Endothelial cell of umbilical vein (primary cell): ENCODE measurements around the gene EDAR. TPM values are rescaled to one million over a fixed set of nuclear protein-coding genes. Genes with fewer than 3 reads are reported as not detected.

Experiments used
- BruUV-seq: library from RNA; stranded (reverse); fragments of 400-500 nt; replicated peaks from 2 replicates; lab custom pipeline; 2021; lab: Mats Ljungman, UMichigan
- CTCF ChIA-PET: fragments of 300-600, 350-600 bp; sonication (Branson Sonifier 250); formaldehyde crosslinking; loops from one replicate; lab custom pipeline; 2021; ENCODE audit warnings: antibody characterized with exemption, inconsistent platforms; lab: Charles Lee
- POLR2A ChIA-PET: fragments of 300-600, 350-600 bp; sonication (Branson Sonifier 250); formaldehyde crosslinking; loops from one replicate; lab custom pipeline; 2021; ENCODE audit warnings: antibody characterized with exemption, inconsistent platforms; lab: Charles Lee
- DNase-seq: peaks from one replicate; pipeline ENCODE4 v3.0.0-alpha.2; 2011; ENCODE audit warnings: low read depth, low spot score
- FAIRE-seq: peaks from 2 replicates; lab custom pipeline; 2011; peaks lifted over from hg19 to GRCh38; lab: Jason Lieb, UNC
- H2AFZ ChIP-seq: 2 replicates; pipeline ENCODE4 v1.6.0; 2012; ENCODE audit warnings: low read depth, low read length, control low read depth, inconsistent platforms
- H3K27ac ChIP-seq: 2 replicates; pipeline ENCODE4 v1.5.1; 2011; ENCODE audit warnings: low read depth, mild to moderate bottlenecking, control low read depth, low read length, moderate library complexity; ENCODE audit not compliant: insufficient read depth
- H3K27me3 ChIP-seq, 2 experiments: 2 replicates each; pipeline versions ENCODE4 v1.6.0 to v1.6.1; 2011; ENCODE audit warnings: low read length in 2 of 2, mixed read lengths in 1 of 2; ENCODE audit not compliant: control insufficient read depth in 2 of 2, insufficient read depth in 2 of 2
- H3K36me3 ChIP-seq, 2 experiments: 2 replicates in 1 of 2; 3 replicates in 1 of 2; pipeline ENCODE4 v1.5.1; 2011; ENCODE audit warnings: low read length in 2 of 2, mild to moderate bottlenecking in 1 of 2, moderate library complexity in 1 of 2; ENCODE audit not compliant: control insufficient read depth in 2 of 2, insufficient read depth in 2 of 2; ENCODE audit errors: extremely low read depth in 1 of 2
- H3K4me1 ChIP-seq: 3 replicates; pipeline ENCODE4 v1.5.1; 2011; ENCODE audit warnings: mild to moderate bottlenecking, low read length; ENCODE audit not compliant: control insufficient read depth, insufficient read depth; ENCODE audit errors: extremely low read depth
- H3K4me2 ChIP-seq: 2 replicates; pipeline ENCODE4 v1.6.1; 2011; ENCODE audit warnings: low read length, control low read depth, mixed read lengths; ENCODE audit not compliant: insufficient read depth
- H3K4me3 ChIP-seq, 3 experiments: fragments of 200-600 bp in 1 of 3; sonication (generic), shearing (Covaris generic) in 1 of 3; replicated peaks in 1 of 3; 2 replicates each; pipeline ENCODE4 v1.5.1; 2011 to 2016; ENCODE audit warnings: control low read depth in 3 of 3, low read length in 3 of 3, mild to moderate bottlenecking in 2 of 3, inconsistent platforms in 1 of 3, low read depth in 1 of 3, moderate library complexity in 1 of 3; ENCODE audit not compliant: insufficient read depth in 1 of 3
- H3K79me2 ChIP-seq: 2 replicates; pipeline ENCODE4 v1.6.0; 2012; ENCODE audit warnings: low read length, inconsistent platforms; ENCODE audit not compliant: control insufficient read depth, insufficient read depth
- H3K9ac ChIP-seq: replicated peaks from 2 replicates; pipeline ENCODE3; 2011; ENCODE audit warnings: low read length, control low read depth; ENCODE audit not compliant: insufficient read depth; ENCODE audit errors: extremely low read depth
- H3K9me1 ChIP-seq: replicated peaks from 3 replicates; pipeline ENCODE4 v1.6.0; 2011; ENCODE audit warnings: mild to moderate bottlenecking, low read length; ENCODE audit not compliant: control insufficient read depth, insufficient read depth; ENCODE audit errors: extremely low read depth
- H3K9me3 ChIP-seq: replicated peaks from 2 replicates; pipeline ENCODE4 v1.5.1; 2012; ENCODE audit warnings: low read length, inconsistent platforms; ENCODE audit not compliant: control insufficient read depth, insufficient read depth
- H4K20me1 ChIP-seq: replicated peaks from 2 replicates; pipeline ENCODE3; 2011; ENCODE audit warnings: mild to moderate bottlenecking, low read length; ENCODE audit not compliant: control insufficient read depth, insufficient read depth; ENCODE audit errors: extremely low read depth
- EZH2 ChIP-seq: IDR thresholded peaks from 2 replicates; pipeline ENCODE4 v1.6.1; 2012; ENCODE audit warnings: borderline replicate concordance, low read depth, mild to moderate bottlenecking, moderate library complexity, low read length, inconsistent platforms; ENCODE audit not compliant: severe bottlenecking
- FOS ChIP-seq: IDR thresholded peaks from 2 replicates; pipeline ENCODE4 v1.6.1; 2011; ENCODE audit warnings: mild to moderate bottlenecking, low read length, moderate library complexity, borderline replicate concordance; ENCODE audit not compliant: insufficient read depth
- GATA2 ChIP-seq: IDR thresholded peaks from 2 replicates; pipeline ENCODE4 v1.7.0; 2011; ENCODE audit warnings: low read depth, mild to moderate bottlenecking, moderate library complexity, mixed read lengths, low read length; ENCODE audit not compliant: insufficient read length, insufficient read depth
- JUN ChIP-seq: IDR thresholded peaks from 2 replicates; pipeline ENCODE4 v1.6.1; 2011; ENCODE audit warnings: borderline replicate concordance, low read depth; ENCODE audit not compliant: insufficient read length, insufficient read depth
- MYC ChIP-seq: IDR thresholded peaks from one replicate; pipeline ENCODE4 v1.6.1; 2011; ENCODE audit warnings: mild to moderate bottlenecking, low read depth, low read length
- POLR2A ChIP-seq: IDR thresholded peaks from 2 replicates; pipeline ENCODE4 v1.6.1; 2012; ENCODE audit warnings: low read depth, mild to moderate bottlenecking, control low read depth, low read length
- POLR2AphosphoS5 ChIP-seq: IDR thresholded peaks from 2 replicates; pipeline ENCODE4 v1.6.1; 2012; ENCODE audit warnings: low read depth, mild to moderate bottlenecking, control low read depth, low read length, moderate library complexity; ENCODE audit not compliant: insufficient read depth
- dilution Hi-C: fragments of 300-500 bp; cut with MboI; formaldehyde crosslinking; loops from one replicate; pipeline ENCODE4 v1.15.0; 2019; ENCODE audit warnings: low sequenced_read_pairs; ENCODE audit not compliant: extremely low pct_ligation_motif_present
- intact Hi-C: fragments of 100-400 bp; cut with micrococcal nuclease; formaldehyde crosslinking; loops from one replicate; pipeline ENCODE4 v1.10.0; 2022
- polyA plus RNA-seq, 4 experiments: library from polyadenylated mRNA; depleted of rRNA in 3 of 4; stranded (reverse) in 3 of 4; unstranded in 1 of 4; fragments of >200 nt; gene quantifications; 2 replicates each; pipeline versions ENCODE4 v1.2.1 to v1.2.3, GENCODE V29; 2011 to 2012; ENCODE audit warnings: missing spikeins in 1 of 4
- total RNA-seq: library from RNA; stranded (reverse); gene quantifications from 2 replicates; pipeline ENCODE4 v1.2.3, GENCODE V29; 2021
- TF ChIP-seq, protein P1 (sequence below), 2 donors: IDR thresholded peaks; 1 replicate in 1 of 2; 2 replicates in 1 of 2; pipeline ENCODE4 v1.5.1; 2011; ENCODE audit warnings: low read length in 2 of 2, mild to moderate bottlenecking in 2 of 2, moderate library complexity in 2 of 2, control low read depth in 1 of 2, inconsistent platforms in 1 of 2, low read depth in 1 of 2; ENCODE audit not compliant: insufficient read depth in 1 of 2; ENCODE audit errors: extremely low read depth in 1 of 2
- TF ChIP-seq, protein P2 (sequence below): IDR thresholded peaks from 2 replicates; pipeline ENCODE4 v1.6.1; 2011; ENCODE audit not compliant: insufficient read depth, insufficient read length

EDAR gene
- total and polyA plus RNA-seq, 2 donors (not counting 3 experiments of a cell fraction or from before 2014, with no cell fraction given), result not detected

DNA sequence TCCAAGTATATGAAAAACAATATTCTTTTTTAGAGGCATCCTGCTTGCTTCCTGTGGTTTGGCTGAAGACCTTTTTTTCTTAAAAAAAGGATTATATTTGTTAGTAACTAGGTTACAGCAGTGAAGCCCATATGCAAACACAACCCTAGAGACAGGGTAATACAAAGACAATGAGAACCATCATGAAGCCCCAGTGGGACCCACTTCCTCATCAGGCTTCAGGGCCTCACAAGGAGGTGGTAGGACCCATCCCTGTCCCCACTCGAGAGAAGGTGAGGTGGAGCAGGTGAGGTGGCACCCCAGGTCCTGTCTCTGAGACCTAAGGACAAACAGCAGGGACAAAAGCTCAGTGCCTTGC is 80.3 kb downstream of the EDAR start:
- no peak for DNase-seq
- POLR2A ChIA-PET, result no interaction called here
- Histone ChIP-seq H3K4me3 (no peak overlapping the region), H2AFZ (no peak overlapping the region), H3K27me3 (peaks cover 2 to 9% of the 10 kb centered on the region in 2 experiments), H3K9me1 (no peaks in the 10 kb centered on the region), H3K9me3 (no peaks in the 10 kb centered on the region), H3K4me1 (no peaks in the 10 kb centered on the region), H3K4me2 (no peak overlapping the region), H4K20me1 (no peaks in the 10 kb centered on the region), H3K9ac (no peak overlapping the region), H3K27ac (no peak overlapping the region), H3K79me2 (no peaks in the 10 kb centered on the region), H3K36me3 (no peaks in the 10 kb centered on the region)
- FAIRE-seq, result no peak
- dilution Hi-C loops (no loop called here), intact Hi-C loops (no loop called here)
- no TSS peak for BruUV-seq
- TF ChIP-seq, protein P1, sequence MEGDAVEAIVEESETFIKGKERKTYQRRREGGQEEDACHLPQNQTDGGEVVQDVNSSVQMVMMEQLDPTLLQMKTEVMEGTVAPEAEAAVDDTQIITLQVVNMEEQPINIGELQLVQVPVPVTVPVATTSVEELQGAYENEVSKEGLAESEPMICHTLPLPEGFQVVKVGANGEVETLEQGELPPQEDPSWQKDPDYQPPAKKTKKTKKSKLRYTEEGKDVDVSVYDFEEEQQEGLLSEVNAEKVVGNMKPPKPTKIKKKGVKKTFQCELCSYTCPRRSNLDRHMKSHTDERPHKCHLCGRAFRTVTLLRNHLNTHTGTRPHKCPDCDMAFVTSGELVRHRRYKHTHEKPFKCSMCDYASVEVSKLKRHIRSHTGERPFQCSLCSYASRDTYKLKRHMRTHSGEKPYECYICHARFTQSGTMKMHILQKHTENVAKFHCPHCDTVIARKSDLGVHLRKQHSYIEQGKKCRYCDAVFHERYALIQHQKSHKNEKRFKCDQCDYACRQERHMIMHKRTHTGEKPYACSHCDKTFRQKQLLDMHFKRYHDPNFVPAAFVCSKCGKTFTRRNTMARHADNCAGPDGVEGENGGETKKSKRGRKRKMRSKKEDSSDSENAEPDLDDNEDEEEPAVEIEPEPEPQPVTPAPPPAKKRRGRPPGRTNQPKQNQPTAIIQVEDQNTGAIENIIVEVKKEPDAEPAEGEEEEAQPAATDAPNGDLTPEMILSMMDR (IDR thresholded peaks at IDR 0.05; ENCODE audit: extremely low read depth in 1 of 2, insufficient read depth in 1 of 2, low read depth in 1 of 2, low read length in 2 of 2), result no peak
- CTCF ChIA-PET, result no interaction called here

DNA sequence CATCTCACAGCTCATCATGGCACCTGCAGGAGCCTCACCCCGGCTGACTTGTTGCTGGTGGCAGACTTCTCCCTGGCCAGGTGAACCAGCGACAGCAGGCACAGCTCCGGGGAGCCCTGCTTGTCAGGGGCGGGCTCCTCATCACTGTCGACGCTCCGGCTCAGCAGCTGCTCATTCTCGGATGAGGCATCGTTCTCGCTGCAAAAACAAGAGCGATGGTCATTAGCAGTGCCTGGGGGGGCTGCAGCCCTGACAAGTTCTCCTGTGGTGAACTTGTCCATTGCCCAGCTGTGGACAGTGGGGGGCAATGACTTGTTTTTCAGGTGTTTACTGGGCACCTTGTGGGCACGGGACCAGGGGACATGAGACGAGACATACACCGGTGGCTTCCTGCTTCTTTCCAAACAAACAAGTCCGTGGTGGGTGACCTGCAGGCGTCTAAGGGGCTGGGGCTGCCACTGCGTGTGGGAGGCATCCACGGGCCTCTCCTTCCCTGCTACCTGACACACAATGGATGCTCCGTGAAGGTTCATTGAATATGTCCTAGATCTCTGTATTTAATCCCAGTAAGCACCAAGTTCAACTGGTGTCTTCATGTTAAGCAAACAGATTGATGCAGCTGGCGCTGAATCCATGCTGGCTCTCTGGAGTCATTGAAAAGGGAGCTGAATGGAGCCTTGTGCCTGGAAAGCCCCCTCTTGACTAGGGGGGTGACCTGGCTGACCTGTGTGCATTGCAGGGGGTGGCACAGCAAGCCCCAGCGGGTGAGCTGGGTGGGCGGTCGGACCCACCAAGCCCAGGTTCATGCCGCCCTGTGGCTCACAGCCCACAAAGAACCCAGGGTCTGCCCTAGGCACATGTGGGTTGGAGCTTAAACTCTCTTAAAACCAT is 81.0 kb downstream of the EDAR start:
- intact Hi-C loops (no loop called here), dilution Hi-C loops (no loop called here)
- H3K4me3 ChIP-seq, result no peak overlapping the region
- no peaks in the 10 kb centered on the region for H3K9me1 ChIP-seq
- CTCF ChIA-PET, result interaction anchor here (0.9 kb wide), 1 partner anchor 10 kb away, joined by 3 read pairs; no protein-coding TSS in a partner anchor
- no peak overlapping the region for H3K4me2 ChIP-seq
- POLR2A ChIA-PET, result no interaction called here
- no TSS peak for BruUV-seq
- H4K20me1 ChIP-seq, result no peaks in the 10 kb centered on the region
- TF ChIP-seq, protein P1 (IDR thresholded peaks at IDR 0.05; ENCODE audit: extremely low read depth in 1 of 2, insufficient read depth in 1 of 2, low read depth in 1 of 2, low read length in 2 of 2), result no peak
- no peak for TF ChIP-seq MYC
- TF ChIP-seq, protein P2, sequence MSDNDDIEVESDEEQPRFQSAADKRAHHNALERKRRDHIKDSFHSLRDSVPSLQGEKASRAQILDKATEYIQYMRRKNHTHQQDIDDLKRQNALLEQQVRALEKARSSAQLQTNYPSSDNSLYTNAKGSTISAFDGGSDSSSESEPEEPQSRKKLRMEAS, result no peak
- TF ChIP-seq POLR2AphosphoS5, result no peak
- TF ChIP-seq JUN, result no peak
- TF ChIP-seq POLR2A, result no peak
- no peak for TF ChIP-seq GATA2
- TF ChIP-seq FOS, result no peak
- no peak for TF ChIP-seq EZH2
- no peaks in the 10 kb centered on the region for H3K9me3 ChIP-seq
- FAIRE-seq (no peak), DNase-seq (no peak)
- H3K36me3 ChIP-seq, result no peaks in the 10 kb centered on the region
- peaks cover 2 to 11% of the 10 kb centered on the region in 2 experiments for H3K27me3 ChIP-seq
- H3K9ac ChIP-seq, result no peak overlapping the region
- H3K4me1 ChIP-seq, result no peaks in the 10 kb centered on the region
- H2AFZ ChIP-seq, result no peak overlapping the region
- H3K27ac ChIP-seq, result no peak overlapping the region
- H3K79me2 ChIP-seq, result no peaks in the 10 kb centered on the region
